ENCODE results near the gene KIF26A. TPM values are rescaled to one million over a fixed set of nuclear protein-coding genes. Genes with fewer than 3 reads are reported as not detected.

The KIF26A gene
- total and polyA plus RNA-seq, 7 donors = 0.99 to 3.2 (median 1.8) TPM

- DNase-seq (peak in 1 of 2 donors; percentile 15), ATAC-seq (no peak)
- intact Hi-C loops (cut with DNase I) = no loop called here
- 72 to 77% (median 75%) methylated on average over 21 of the region's 21 CpGs for WGBS, 3 donors
- no peaks in the 10 kb centered on the region for H3K36me3 ChIP-seq (ENCODE audit: insufficient read depth in 1 of 2, low read depth in 1 of 2)
- no peak for TF ChIP-seq CTCF (IDR thresholded peaks at IDR 0.05)
- no peak overlapping the region for H3K27ac ChIP-seq
- H3K4me3 ChIP-seq = no peak overlapping the region
- no peaks in the 10 kb centered on the region for H3K4me1 ChIP-seq
- H3K9me3 ChIP-seq = no peaks in the 10 kb centered on the region
- peaks cover 0 to 34% (median 9%) of the 10 kb centered on the region in 3 donors for H3K27me3 ChIP-seq (ENCODE audit: insufficient read depth in 3 of 3, low read length in 2 of 3)
Measured at GRCh38 chr14:104209985-104210816, 71.8 kb downstream of the KIF26A start.

GRCh38 chr14:104210817-104211195 lies 72.4 kb downstream of the KIF26A start:
- no peak overlapping the region for H3K4me3 ChIP-seq
- H3K36me3 ChIP-seq (ENCODE audit: insufficient read depth in 1 of 2, low read depth in 1 of 2) = no peaks in the 10 kb centered on the region
- intact Hi-C loops (cut with DNase I) = no loop called here
- H3K27me3 ChIP-seq (ENCODE audit: insufficient read depth in 3 of 3, low read length in 2 of 3) = peaks cover 0 to 34% (median 9%) of the 10 kb centered on the region in 3 donors
- DNase-seq (peak in 1 of 2 donors; percentile 40), ATAC-seq (no peak)
- no peak for TF ChIP-seq CTCF (IDR thresholded peaks at IDR 0.05)
- H3K9me3 ChIP-seq = no peaks in the 10 kb centered on the region
- H3K27ac ChIP-seq = no peak overlapping the region
- no peaks in the 10 kb centered on the region for H3K4me1 ChIP-seq
- WGBS, 3 donors = 76 to 77% (median 77%) methylated on average over 11 of the region's 11 CpGs

GRCh38 chr14:104211215-104211614 lies 72.8 kb downstream of the KIF26A start:
- TF ChIP-seq CTCF (IDR thresholded peaks at IDR 0.05) = no peak
- intact Hi-C loops (cut with DNase I) = no loop called here
- no peaks in the 10 kb centered on the region for H3K4me1 ChIP-seq
- H3K36me3 ChIP-seq (ENCODE audit: insufficient read depth in 1 of 2, low read depth in 1 of 2) = no peaks in the 10 kb centered on the region
- peaks cover 0 to 34% (median 10%) of the 10 kb centered on the region in 3 donors for H3K27me3 ChIP-seq (ENCODE audit: insufficient read depth in 3 of 3, low read length in 2 of 3)
- H3K9me3 ChIP-seq = no peaks in the 10 kb centered on the region
- no peak for ATAC-seq
- H3K4me3 ChIP-seq = no peak overlapping the region
- peak in 1 of 2 donors; percentile 23 for DNase-seq
- H3K27ac ChIP-seq = no peak overlapping the region
- WGBS, 3 donors = 65 to 69% (median 67%) methylated on average over 13 of the region's 13 CpGs

- DNase-seq = peak in 1 of 2 donors; percentile 26
- peaks cover 0 to 34% (median 10%) of the 10 kb centered on the region in 3 donors for H3K27me3 ChIP-seq (ENCODE audit: insufficient read depth in 3 of 3, low read length in 2 of 3)
- H3K36me3 ChIP-seq (ENCODE audit: insufficient read depth in 1 of 2, low read depth in 1 of 2) = no peaks in the 10 kb centered on the region
- ATAC-seq = no peak
- intact Hi-C loops (cut with DNase I) = no loop called here
- TF ChIP-seq CTCF (IDR thresholded peaks at IDR 0.05) = no peak
- H3K4me3 ChIP-seq = no peak overlapping the region
- no peaks in the 10 kb centered on the region for H3K4me1 ChIP-seq
- 93 to 95% (median 94%) methylated on average over 9 of the region's 9 CpGs for WGBS, 3 donors
- no peaks in the 10 kb centered on the region for H3K9me3 ChIP-seq
- no peak overlapping the region for H3K27ac ChIP-seq
Measured at GRCh38 chr14:104211741-104212140, 73.4 kb downstream of the KIF26A start.

All from psoas muscle (tissue), 8 donors.